ENCODE results near the gene PTPA. TPM values are rescaled to one million over a fixed set of nuclear protein-coding genes. Genes with fewer than 3 reads are reported as not detected.

Gene PTPA
- total and polyA plus RNA-seq, 2 of the 4 experiments (the other 2 are of a cell fraction), result 124 to 149 TPM

- TF ChIP-seq ELK1 (IDR thresholded peaks at IDR 0.05; ENCODE audit: borderline replicate concordance, low read depth, low read length) (no peak), CHD1 (IDR thresholded peaks at IDR 0.05; ENCODE audit: low read depth, low read length) (no peak), BHLHE40 (IDR thresholded peaks at IDR 0.05; ENCODE audit: low read depth, low read length) (no peak), MAFK (IDR thresholded peaks at IDR 0.05; ENCODE audit: low read depth, low read length) (no peak)
These were observed 64.3 kb downstream of the PTPA start (continued) for GRCh38 chr9:129175515-129175824.

All from IMR-90 (cell line).